ENCODE data around the gene RPS15.
A peak's percentile ranks its signal among the peaks of the same experiment; 100 is the strongest.

Gene RPS15

GRCh38 chr19:1401138-1401888 is 36.9 kb upstream of the RPS15 start, which contains the start of gene GAMT:
Gene GAMT (minus strand): TSS chr19:1401542. CDS start chr19:1401476, 66 bp downstream.
- H3K79me2 ChIP-seq (ENCODE audit: control insufficient read depth, low read length), result peaks cover 14% of the 10 kb centered on the region
- H3F3A ChIP-seq (ENCODE audit: control insufficient read depth, insufficient read depth), result peaks cover 10% of the 10 kb centered on the region
- H3K4me3 ChIP-seq (ENCODE audit: low read length), result peak within 1 kb of the TSS; percentile 93
- TF ChIP-seq CTCF (IDR thresholded peaks at IDR 0.05; ENCODE audit: low read depth, low read length, poor library complexity, severe bottlenecking) (peak; percentile 77), EZH2phosphoT487 (IDR thresholded peaks at IDR 0.05; ENCODE audit: borderline replicate concordance, low read length) (no peak)
- H3K27ac ChIP-seq (ENCODE audit: low read depth, low read length), result no peak within 1 kb of the TSS
- no peaks in the 10 kb centered on the region for H3K9me3 ChIP-seq (ENCODE audit: control insufficient read depth, insufficient read depth, low read length)
- peaks cover 30% of the 10 kb centered on the region for H3K4me1 ChIP-seq (ENCODE audit: control insufficient read depth, low read length)
- H3K36me3 ChIP-seq (ENCODE audit: control insufficient read depth, low read length), result peaks cover 5% of the 10 kb centered on the region; the same call in 1 of the 2 replicates
- H3K27me3 ChIP-seq (ENCODE audit: control insufficient read depth, low read length), result peaks cover 7% of the 10 kb centered on the region
- peaks cover 3% of the 10 kb centered on the region for H4K20me1 ChIP-seq (ENCODE audit: control insufficient read depth, insufficient read depth, low read depth, low read length)
- peak within 1 kb of the TSS; percentile 79 for H3K4me2 ChIP-seq (ENCODE audit: low read length)
- H3K9me2 ChIP-seq (replicated peaks; ENCODE audit: control insufficient read depth, low read length), result no peaks in the 10 kb centered on the region

- H3K27ac ChIP-seq (ENCODE audit: low read depth, low read length), result no peak overlapping the region
- peaks cover 3% of the 10 kb centered on the region for H4K20me1 ChIP-seq (ENCODE audit: control insufficient read depth, insufficient read depth, low read depth, low read length)
- peak overlapping the region; percentile 93 for H3K4me3 ChIP-seq (ENCODE audit: low read length)
- H3F3A ChIP-seq (ENCODE audit: control insufficient read depth, insufficient read depth), result peaks cover 11% of the 10 kb centered on the region
- TF ChIP-seq CTCF (IDR thresholded peaks at IDR 0.05; ENCODE audit: low read depth, low read length, poor library complexity, severe bottlenecking) (peak; percentile 55), EZH2phosphoT487 (IDR thresholded peaks at IDR 0.05; ENCODE audit: borderline replicate concordance, low read length) (no peak)
- peaks cover 7% of the 10 kb centered on the region for H3K27me3 ChIP-seq (ENCODE audit: control insufficient read depth, low read length)
- peaks cover 35% of the 10 kb centered on the region for H3K4me1 ChIP-seq (ENCODE audit: control insufficient read depth, low read length)
- H3K9me2 ChIP-seq (replicated peaks; ENCODE audit: control insufficient read depth, low read length), result no peaks in the 10 kb centered on the region
- peaks cover 5% of the 10 kb centered on the region; the same call in 1 of the 2 replicates for H3K36me3 ChIP-seq (ENCODE audit: control insufficient read depth, low read length)
- H3K79me2 ChIP-seq (ENCODE audit: control insufficient read depth, low read length), result peaks cover 14% of the 10 kb centered on the region
- H3K9me3 ChIP-seq (ENCODE audit: control insufficient read depth, insufficient read depth, low read length), result no peaks in the 10 kb centered on the region
- H3K4me2 ChIP-seq (ENCODE audit: low read length), result peak overlapping the region; percentile 79
Measured at GRCh38 chr19:1401889-1402217, 36.3 kb upstream of the RPS15 start.

- no peak overlapping the region for H3K27ac ChIP-seq (ENCODE audit: low read depth, low read length)
- H3K36me3 ChIP-seq (ENCODE audit: control insufficient read depth, low read length), result peaks cover 5% of the 10 kb centered on the region; the same call in 1 of the 2 replicates
- TF ChIP-seq CTCF (IDR thresholded peaks at IDR 0.05; ENCODE audit: low read depth, low read length, poor library complexity, severe bottlenecking) (no peak), EZH2phosphoT487 (IDR thresholded peaks at IDR 0.05; ENCODE audit: borderline replicate concordance, low read length) (no peak)
- H4K20me1 ChIP-seq (ENCODE audit: control insufficient read depth, insufficient read depth, low read depth, low read length), result peaks cover 3% of the 10 kb centered on the region; the same call in 1 of the 2 replicates
- peak overlapping the region; percentile 79 for H3K4me2 ChIP-seq (ENCODE audit: low read length)
- H3K9me3 ChIP-seq (ENCODE audit: control insufficient read depth, insufficient read depth, low read length), result no peaks in the 10 kb centered on the region
- H3K4me3 ChIP-seq (ENCODE audit: low read length), result no peak overlapping the region
- H3K79me2 ChIP-seq (ENCODE audit: control insufficient read depth, low read length), result peaks cover 14% of the 10 kb centered on the region
- H3F3A ChIP-seq (ENCODE audit: control insufficient read depth, insufficient read depth), result peaks cover 11% of the 10 kb centered on the region
- H3K27me3 ChIP-seq (ENCODE audit: control insufficient read depth, low read length), result peaks cover 7% of the 10 kb centered on the region
- H3K4me1 ChIP-seq (ENCODE audit: control insufficient read depth, low read length), result peaks cover 37% of the 10 kb centered on the region
- no peaks in the 10 kb centered on the region for H3K9me2 ChIP-seq (replicated peaks; ENCODE audit: control insufficient read depth, low read length)
Measured at GRCh38 chr19:1402411-1403070, 35.7 kb upstream of the RPS15 start.

All from DOHH2 (cell line).